H1 (cell line): Measurements from ENCODE around the gene TMPRSS4.

Source experiments
- ASH2L ChIP-seq: fragments of 200-600, 300-600 bp; sonication (generic); IDR thresholded peaks from one replicate; pipeline ENCODE4 v1.7.1; 2017; ENCODE audit warnings: low read length
- ZNF274 ChIP-seq: IDR thresholded peaks from 2 replicates; pipeline ENCODE4 v1.7.0; 2012; ENCODE audit warnings: low read length, borderline replicate concordance; ENCODE audit errors: extremely low read depth
- TF ChIP-seq, protein P1 (sequence below), 3 experiments: IDR thresholded peaks; 1 replicate in 2 of 3; 2 replicates in 1 of 3; pipeline versions ENCODE4 v1.5.1 to v1.6.1; 2011; ENCODE audit warnings: low read length in 3 of 3, mild to moderate bottlenecking in 3 of 3, inconsistent platforms in 2 of 3, low read depth in 1 of 3, moderate library complexity in 1 of 3; ENCODE audit not compliant: insufficient read depth in 1 of 3; ENCODE audit errors: control extremely low read depth in 1 of 3

DNA sequence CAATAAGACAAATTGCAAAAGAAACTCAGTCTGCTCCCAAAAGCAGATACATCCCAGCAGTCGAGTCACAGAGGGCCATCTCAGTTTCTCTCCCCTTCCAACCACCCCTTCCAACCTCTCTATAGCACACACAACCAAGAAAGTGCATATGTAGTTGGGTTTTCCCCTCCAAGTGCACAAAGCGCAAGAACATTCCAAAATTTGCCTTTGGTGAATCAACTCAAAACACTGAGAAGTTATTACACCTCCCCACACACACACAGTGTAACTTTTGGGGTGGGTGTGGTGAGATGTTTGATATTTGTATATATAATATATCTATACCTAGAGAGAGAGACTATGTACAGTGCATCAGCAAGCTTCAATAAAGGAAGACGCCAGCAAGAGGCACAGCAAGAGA is 86.0 kb downstream of the TMPRSS4 start:
- TF ChIP-seq ZNF274 = no peak
- no peak for TF ChIP-seq ASH2L
- TF ChIP-seq, protein P1, sequence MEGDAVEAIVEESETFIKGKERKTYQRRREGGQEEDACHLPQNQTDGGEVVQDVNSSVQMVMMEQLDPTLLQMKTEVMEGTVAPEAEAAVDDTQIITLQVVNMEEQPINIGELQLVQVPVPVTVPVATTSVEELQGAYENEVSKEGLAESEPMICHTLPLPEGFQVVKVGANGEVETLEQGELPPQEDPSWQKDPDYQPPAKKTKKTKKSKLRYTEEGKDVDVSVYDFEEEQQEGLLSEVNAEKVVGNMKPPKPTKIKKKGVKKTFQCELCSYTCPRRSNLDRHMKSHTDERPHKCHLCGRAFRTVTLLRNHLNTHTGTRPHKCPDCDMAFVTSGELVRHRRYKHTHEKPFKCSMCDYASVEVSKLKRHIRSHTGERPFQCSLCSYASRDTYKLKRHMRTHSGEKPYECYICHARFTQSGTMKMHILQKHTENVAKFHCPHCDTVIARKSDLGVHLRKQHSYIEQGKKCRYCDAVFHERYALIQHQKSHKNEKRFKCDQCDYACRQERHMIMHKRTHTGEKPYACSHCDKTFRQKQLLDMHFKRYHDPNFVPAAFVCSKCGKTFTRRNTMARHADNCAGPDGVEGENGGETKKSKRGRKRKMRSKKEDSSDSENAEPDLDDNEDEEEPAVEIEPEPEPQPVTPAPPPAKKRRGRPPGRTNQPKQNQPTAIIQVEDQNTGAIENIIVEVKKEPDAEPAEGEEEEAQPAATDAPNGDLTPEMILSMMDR (IDR thresholded peaks at IDR 0.05; ENCODE audit: control extremely low read depth in 1 of 3, insufficient read depth in 1 of 3, low read depth in 1 of 3, low read length in 3 of 3) = no peak
